HepG2 (cell line): Measurements from ENCODE around the gene OPN3. TPM values are rescaled to one million over a fixed set of nuclear protein-coding genes. Genes with fewer than 3 reads are reported as not detected.

Experiments
- ATAC-seq: fragments of 200-7000 bp; cut with Tn5 transposase; 3 replicates; pipeline ENCODE4 v1.9.1; 2020; ENCODE audit warnings: mild to moderate bottlenecking, moderate library complexity
- BruUV-seq: library from RNA; stranded (reverse); fragments of 400-500 nt; replicated peaks from 2 replicates; lab custom pipeline; 2021; lab: Mats Ljungman, UMichigan
- CTCF ChIA-PET: fragments of 300-600 bp; formaldehyde crosslinking; extraction: SDS; loops from one replicate; lab custom pipeline; 2021; ENCODE audit warnings: low total read pairs, inconsistent platforms, low intra/inter-chr PET ratio; lab: Yijun Ruan, JAX
- POLR2A ChIA-PET: fragments of 350-600 bp; sonication (Branson Sonifier 250); formaldehyde crosslinking; loops from one replicate; lab custom pipeline; 2020; ENCODE audit warnings: antibody characterized with exemption, inconsistent platforms; lab: Yijun Ruan, JAX
- DNase-seq: peaks from one replicate; pipeline ENCODE4 v3.0.0-alpha.2; 2015; ENCODE audit warnings: low spot score
- FAIRE-seq: peaks from 3 replicates; lab custom pipeline; 2011; peaks lifted over from hg19 to GRCh38; lab: Jason Lieb, UNC
- H2AFZ ChIP-seq: one replicate; pipeline ENCODE4 v1.6.1; 2011; ENCODE audit warnings: low read length, inconsistent platforms
- H3K27ac ChIP-seq: fragments of 300-600 bp; 3 replicates; pipeline ENCODE4 v1.8.0; 2011; ENCODE audit warnings: mixed run types, mild to moderate bottlenecking, mixed read lengths, low read length, inconsistent platforms; ENCODE audit not compliant: insufficient read depth; ENCODE audit errors: extremely low read length
- H3K27me3 ChIP-seq, 2 experiments: fragments of 200-600 bp in 1 of 2; 2 replicates in 1 of 2; 3 replicates in 1 of 2; pipeline versions ENCODE4 v1.6.0 to v1.8.0; 2011; ENCODE audit warnings: low read length in 2 of 2, mild to moderate bottlenecking in 2 of 2, moderate library complexity in 2 of 2, inconsistent platforms in 1 of 2; ENCODE audit not compliant: insufficient read depth in 2 of 2, control insufficient read depth in 1 of 2
- H3K36me3 ChIP-seq, 2 experiments: fragments of 200-600 bp in 1 of 2; replicated peaks in 1 of 2; 2 replicates in 1 of 2; 3 replicates in 1 of 2; pipeline versions ENCODE4 v1.5.1 to v1.8.0; 2011; ENCODE audit warnings: low read length in 2 of 2, inconsistent platforms in 1 of 2; ENCODE audit not compliant: insufficient read depth in 2 of 2, control insufficient read depth in 1 of 2
- H3K4me1 ChIP-seq: 2 replicates; pipeline ENCODE4 v1.5.1; 2012; ENCODE audit warnings: low read length, inconsistent platforms; ENCODE audit not compliant: insufficient read depth
- H3K4me2 ChIP-seq: 2 replicates; pipeline ENCODE4 v1.6.0; 2011; ENCODE audit warnings: low read depth, low read length, inconsistent platforms
- H3K4me3 ChIP-seq, 3 experiments: fragments of 200-600 bp in 1 of 3; sonication (generic), shearing (Covaris generic) in 1 of 3; replicated peaks in 1 of 3; 2 replicates each; pipeline ENCODE4 v1.5.1; 2011 to 2016; ENCODE audit warnings: low read length in 3 of 3, inconsistent platforms in 2 of 3, low read depth in 2 of 3, mild to moderate bottlenecking in 2 of 3, control low read depth in 1 of 3, mixed read lengths in 1 of 3; ENCODE audit not compliant: insufficient read depth in 1 of 3
- H3K79me2 ChIP-seq: one replicate; pipeline ENCODE4 v1.6.1; 2011; ENCODE audit warnings: low read length, inconsistent platforms; ENCODE audit not compliant: insufficient read depth
- H3K9ac ChIP-seq: 2 replicates; pipeline ENCODE4 v1.6.0; 2011; ENCODE audit warnings: mild to moderate bottlenecking, low read depth, low read length, inconsistent platforms; ENCODE audit not compliant: insufficient read depth
- H3K9me3 ChIP-seq: 2 replicates; pipeline ENCODE4 v1.5.1; 2012; ENCODE audit warnings: mild to moderate bottlenecking, low read length
- H4K20me1 ChIP-seq: 2 replicates; pipeline ENCODE4 v1.6.0; 2011; ENCODE audit warnings: inconsistent platforms, mild to moderate bottlenecking, low read length, moderate library complexity; ENCODE audit not compliant: insufficient read depth
- HDAC1 ChIP-seq: sonication (generic); formaldehyde crosslinking; IDR thresholded peaks from 2 replicates; pipeline ENCODE4 v1.5.1; 2020; ENCODE audit warnings: mild to moderate bottlenecking, missing genetic modification reagents
- KLF16 ChIP-seq, 2 experiments: sonication (generic) in 1 of 2; formaldehyde crosslinking in 1 of 2; IDR thresholded peaks; 2 replicates each; pipeline versions ENCODE4 v1.6.1 to v1.8.0; 2016 to 2023; ENCODE audit warnings: missing genetic modification reagents in 2 of 2, missing compliant biosample characterization in 1 of 2
- MED1 ChIP-seq: sonication (generic); formaldehyde crosslinking; IDR thresholded peaks from 2 replicates; pipeline ENCODE4 v1.4.0; 2020; ENCODE audit warnings: missing genetic modification reagents
- RBM39 ChIP-seq: fragments of 200-400 bp; formaldehyde crosslinking; IDR thresholded peaks from one replicate; pipeline ENCODE4 v1.6.1; 2018; ENCODE audit warnings: antibody characterized with exemption, mild to moderate bottlenecking, low read depth, low read length; ENCODE audit not compliant: poor library complexity, severe bottlenecking
- RELA ChIP-seq: sonication (generic); formaldehyde crosslinking; IDR thresholded peaks from 2 replicates; pipeline ENCODE4 v1.4.0; 2020; ENCODE audit warnings: missing genetic modification reagents
- TSC22D2 ChIP-seq: sonication (generic); formaldehyde crosslinking; IDR thresholded peaks from 2 replicates; pipeline ENCODE4 v1.5.1; 2020; ENCODE audit warnings: missing genetic modification reagents, mild to moderate bottlenecking, borderline replicate concordance
- ZBTB44 ChIP-seq: sonication (generic); formaldehyde crosslinking; IDR thresholded peaks from 2 replicates; pipeline ENCODE4 v1.4.0; 2020; ENCODE audit warnings: missing genetic modification reagents
- ZBTB46 ChIP-seq: sonication (generic); formaldehyde crosslinking; IDR thresholded peaks from 2 replicates; pipeline ENCODE4 v1.4.0; 2020; ENCODE audit warnings: mild to moderate bottlenecking, missing genetic modification reagents, borderline replicate concordance
- ZC3H13 ChIP-seq: sonication (generic); formaldehyde crosslinking; IDR thresholded peaks from 2 replicates; pipeline ENCODE4 v1.8.1; 2023; ENCODE audit warnings: mild to moderate bottlenecking, missing genetic modification reagents, moderate library complexity
- ZNF230 ChIP-seq: sonication (generic); formaldehyde crosslinking; IDR thresholded peaks from 2 replicates; pipeline ENCODE4 v1.4.0; 2020; ENCODE audit warnings: mild to moderate bottlenecking, missing genetic modification reagents
- ZNF30 ChIP-seq: sonication (generic); formaldehyde crosslinking; IDR thresholded peaks from 2 replicates; pipeline ENCODE4 v1.5.0; 2020; ENCODE audit warnings: mild to moderate bottlenecking, missing genetic modification reagents
- ZNF33A ChIP-seq: sonication (generic); formaldehyde crosslinking; IDR thresholded peaks from 2 replicates; pipeline ENCODE4 v1.5.1; 2020; ENCODE audit warnings: missing genetic modification reagents, mild to moderate bottlenecking, moderate library complexity, borderline replicate concordance
- ZNF780A ChIP-seq: sonication (generic); formaldehyde crosslinking; IDR thresholded peaks from 2 replicates; pipeline ENCODE4 v1.8.0; 2022; ENCODE audit warnings: mild to moderate bottlenecking, missing genetic modification reagents, moderate library complexity
- ZNF850 ChIP-seq: sonication (generic); formaldehyde crosslinking; conservative IDR thresholded peaks from 2 replicates; pipeline ENCODE4 v1.9.0; 2021; ENCODE audit warnings: mild to moderate bottlenecking, missing genetic modification reagents
- WGBS: methylation state at CpG from one replicate; pipeline ENCODE4 v1.1.6; 2017; ENCODE audit warnings: low lambda C conversion rate; 5-methylcytosine and 5-hydroxymethylcytosine counted together
- in situ Hi-C: cut with HindIII; loops from 2 replicates; pipeline ENCODE4 v1.10.0; 2017; ENCODE audit warnings: low pct_unique_long_range_greater_than_20kb; ENCODE audit not compliant: extremely low pct_ligation_motif_present
- intact Hi-C: fragments of 100-400 bp; cut with micrococcal nuclease; formaldehyde crosslinking; loops from one replicate; pipeline ENCODE4 v1.10.0; 2022; ENCODE audit not compliant: unreplicated experiment
- polyA plus RNA-seq, 8 experiments: library from polyadenylated mRNA; depleted of rRNA in 3 of 8; stranded (reverse) in 7 of 8; unstranded in 1 of 8; fragments of >200 nt; fragmentation: Illumina TruSeq in 4 of 8; extraction: Trizol in 4 of 8; gene quantifications; 2 replicates each; pipeline versions ENCODE4 v1.2.1 to v1.2.3, GENCODE V29; 2011 to 2016; ENCODE audit warnings: low read depth in 4 of 8, missing spikeins in 1 of 8, mixed read lengths in 1 of 8; ENCODE audit not compliant: insufficient read depth in 1 of 8
- total RNA-seq, 5 experiments: library from RNA; depleted of rRNA; stranded (reverse); fragments of >200 nt; fragmentation: Illumina TruSeq; extraction: Trizol; gene quantifications; 2 replicates each; pipeline ENCODE4 v1.2.3, GENCODE V29; 2016; ENCODE audit warnings: low read depth in 1 of 5
- TF ChIP-seq, protein P1 (sequence below): sonication (generic); formaldehyde crosslinking; IDR thresholded peaks from 2 replicates; pipeline ENCODE4 v1.5.0; 2020; ENCODE audit warnings: mild to moderate bottlenecking, missing genetic modification reagents
- TF ChIP-seq, protein P2 (sequence below): sonication (generic); formaldehyde crosslinking; IDR thresholded peaks from 2 replicates; pipeline ENCODE4 v1.4.0; 2020; ENCODE audit warnings: mild to moderate bottlenecking, missing genetic modification reagents
- TF ChIP-seq, protein P3 (sequence below): sonication (generic); formaldehyde crosslinking; IDR thresholded peaks from 2 replicates; pipeline ENCODE4 v1.8.0; 2022; ENCODE audit warnings: mild to moderate bottlenecking, missing genetic modification reagents, borderline replicate concordance

OPN3 gene
- total and polyA plus RNA-seq, 2 of the 13 experiments (the other 11 are each of a cell fraction or from before 2014, with no cell fraction given) = 17.4 to 23.0 TPM

DNA sequence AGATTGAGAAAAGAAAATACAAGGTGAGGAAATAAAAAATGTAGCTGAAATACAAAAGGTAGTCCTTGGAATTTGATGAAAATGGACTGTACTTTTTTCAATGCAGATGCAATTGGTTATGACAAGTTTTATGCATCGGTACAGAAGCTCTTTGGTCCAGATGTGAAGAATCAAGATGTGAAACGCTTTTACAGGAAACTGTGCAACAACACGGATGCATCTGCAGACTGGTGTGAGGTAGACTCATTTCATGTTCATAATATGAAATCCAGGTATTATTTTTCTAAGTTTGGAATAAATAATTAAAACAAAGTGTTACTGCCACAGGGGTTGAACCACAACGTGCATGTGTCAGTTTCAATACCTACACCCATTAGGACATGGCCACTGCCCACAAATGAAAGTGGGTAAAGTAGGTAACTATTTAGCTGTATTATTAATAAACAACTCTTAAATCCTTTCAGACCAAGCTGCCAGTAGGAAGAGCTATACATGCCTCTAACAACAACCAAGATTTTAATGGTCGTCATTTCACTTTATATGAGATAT is 20.3 kb upstream of the OPN3 start:
- no peaks in the 10 kb centered on the region for H3K79me2 ChIP-seq

More for the DNA sequence above, 20.3 kb upstream of the OPN3 start:
- Histone ChIP-seq H3K4me1 (no peaks in the 10 kb centered on the region), H2AFZ (no peak overlapping the region)
- WGBS = 19% methylated on average over 5 of the region's 5 CpGs
- TF ChIP-seq ZNF33A (CRISPR knock-in tag) (no peak), HDAC1 (no peak), ZBTB46 (CRISPR knock-in tag) (no peak), ZNF780A (no peak), RELA (CRISPR knock-in tag) (no peak), ZNF230 (CRISPR knock-in tag) (no peak), TSC22D2 (CRISPR knock-in tag) (no peak), RBM39 (no peak), MED1 (CRISPR knock-in tag) (no peak), KLF16 (CRISPR knock-in tag; IDR thresholded peaks at IDR 0.05) (no peak), ZNF850 (CRISPR knock-in tag) (no peak), ZBTB44 (CRISPR knock-in tag) (no peak), ZC3H13 (CRISPR knock-in tag) (no peak), ZNF30 (CRISPR knock-in tag) (no peak)
- TF ChIP-seq, protein P1, sequence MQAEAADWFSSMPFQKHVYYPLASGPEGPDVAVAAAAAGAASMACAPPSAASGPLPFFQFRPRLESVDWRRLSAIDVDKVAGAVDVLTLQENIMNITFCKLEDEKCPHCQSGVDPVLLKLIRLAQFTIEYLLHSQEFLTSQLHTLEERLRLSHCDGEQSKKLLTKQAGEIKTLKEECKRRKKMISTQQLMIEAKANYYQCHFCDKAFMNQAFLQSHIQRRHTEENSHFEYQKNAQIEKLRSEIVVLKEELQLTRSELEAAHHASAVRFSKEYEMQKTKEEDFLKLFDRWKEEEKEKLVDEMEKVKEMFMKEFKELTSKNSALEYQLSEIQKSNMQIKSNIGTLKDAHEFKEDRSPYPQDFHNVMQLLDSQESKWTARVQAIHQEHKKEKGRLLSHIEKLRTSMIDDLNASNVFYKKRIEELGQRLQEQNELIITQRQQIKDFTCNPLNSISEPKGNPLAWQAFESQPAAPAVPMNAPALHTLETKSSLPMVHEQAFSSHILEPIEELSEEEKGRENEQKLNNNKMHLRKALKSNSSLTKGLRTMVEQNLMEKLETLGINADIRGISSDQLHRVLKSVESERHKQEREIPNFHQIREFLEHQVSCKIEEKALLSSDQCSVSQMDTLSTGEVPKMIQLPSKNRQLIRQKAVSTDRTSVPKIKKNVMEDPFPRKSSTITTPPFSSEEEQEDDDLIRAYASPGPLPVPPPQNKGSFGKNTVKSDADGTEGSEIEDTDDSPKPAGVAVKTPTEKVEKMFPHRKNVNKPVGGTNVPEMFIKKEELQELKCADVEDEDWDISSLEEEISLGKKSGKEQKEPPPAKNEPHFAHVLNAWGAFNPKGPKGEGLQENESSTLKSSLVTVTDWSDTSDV (CRISPR knock-in tag) = no peak
- TF ChIP-seq, protein P2, sequence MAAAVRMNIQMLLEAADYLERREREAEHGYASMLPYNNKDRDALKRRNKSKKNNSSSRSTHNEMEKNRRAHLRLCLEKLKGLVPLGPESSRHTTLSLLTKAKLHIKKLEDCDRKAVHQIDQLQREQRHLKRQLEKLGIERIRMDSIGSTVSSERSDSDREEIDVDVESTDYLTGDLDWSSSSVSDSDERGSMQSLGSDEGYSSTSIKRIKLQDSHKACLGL = no peak
- TF ChIP-seq, protein P3, sequence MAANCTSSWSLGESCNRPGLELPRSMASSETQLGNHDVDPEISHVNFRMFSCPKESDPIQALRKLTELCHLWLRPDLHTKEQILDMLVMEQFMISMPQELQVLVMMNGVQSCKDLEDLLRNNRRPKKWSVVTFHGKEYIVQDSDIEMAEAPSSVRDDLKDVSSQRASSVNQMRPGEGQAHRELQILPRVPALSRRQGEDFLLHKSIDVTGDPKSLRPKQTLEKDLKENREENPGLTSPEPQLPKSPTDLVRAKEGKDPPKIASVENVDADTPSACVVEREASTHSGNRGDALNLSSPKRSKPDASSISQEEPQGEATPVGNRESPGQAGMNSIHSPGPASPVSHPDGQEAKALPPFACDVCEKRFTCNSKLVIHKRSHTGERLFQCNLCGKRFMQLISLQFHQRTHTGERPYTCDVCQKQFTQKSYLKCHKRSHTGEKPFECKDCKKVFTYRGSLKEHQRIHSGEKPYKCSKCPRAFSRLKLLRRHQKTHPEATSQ (CRISPR knock-in tag) = no peak
- TF ChIP-seq, all 625 proteins: peak for 0
- in situ Hi-C loops (no loop called here), intact Hi-C loops (no loop called here)
- POLR2A ChIA-PET = no interaction called here
- Histone ChIP-seq H3K27ac (no peak overlapping the region), H3K4me2 (no peak overlapping the region), H3K27me3 (no peaks in the 10 kb centered on the region; a peak in 2 of 5 replicates), H3K36me3 (no peaks in the 10 kb centered on the region), H4K20me1 (no peaks in the 10 kb centered on the region), H3K4me3 (no peak overlapping the region), H3K9me3 (no peaks in the 10 kb centered on the region), H3K9ac (no peak overlapping the region)
- FAIRE-seq (no peak), DNase-seq (no peak), ATAC-seq (no peak)
- CTCF ChIA-PET = no interaction called here
- no TSS peak for BruUV-seq
